ENCODE data around the gene ELOB.

DNA sequence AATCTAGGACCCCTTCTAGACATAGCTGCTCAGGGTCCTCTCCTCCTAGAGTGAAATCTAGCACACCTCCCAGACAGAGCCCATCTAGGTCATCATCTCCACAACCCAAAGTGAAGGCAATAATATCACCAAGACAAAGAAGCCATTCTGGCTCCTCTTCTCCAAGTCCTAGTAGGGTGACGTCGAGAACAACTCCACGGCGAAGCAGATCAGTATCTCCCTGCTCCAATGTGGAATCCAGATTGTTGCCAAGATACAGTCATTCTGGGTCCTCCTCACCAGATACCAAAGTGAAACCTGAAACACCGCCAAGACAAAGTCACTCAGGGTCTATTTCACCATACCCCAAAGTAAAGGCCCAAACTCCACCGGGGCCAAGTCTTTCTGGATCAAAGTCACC is 13.9 kb downstream of the ELOB start:
- TF ChIP-seq CTCF (IDR thresholded peaks at IDR 0.05; ENCODE audit: poor library complexity) = no peak
- TF ChIP-seq EZH2 (IDR thresholded peaks at IDR 0.05; ENCODE audit: borderline replicate concordance) = no peak

Data from hepatocyte (in vitro differentiated cells).